ENCODE measurements around the gene MYOF. TPM values are rescaled to one million over a fixed set of nuclear protein-coding genes. Genes with fewer than 3 reads are reported as not detected.

Gene MYOF
- total RNA-seq, 4 donors from 2014 or later: 46.8 to 139 (median 90.2) TPM

GRCh38 chr10:93269281-93269680 is 212.9 kb downstream of the MYOF start:
- TF ChIP-seq, protein P1, sequence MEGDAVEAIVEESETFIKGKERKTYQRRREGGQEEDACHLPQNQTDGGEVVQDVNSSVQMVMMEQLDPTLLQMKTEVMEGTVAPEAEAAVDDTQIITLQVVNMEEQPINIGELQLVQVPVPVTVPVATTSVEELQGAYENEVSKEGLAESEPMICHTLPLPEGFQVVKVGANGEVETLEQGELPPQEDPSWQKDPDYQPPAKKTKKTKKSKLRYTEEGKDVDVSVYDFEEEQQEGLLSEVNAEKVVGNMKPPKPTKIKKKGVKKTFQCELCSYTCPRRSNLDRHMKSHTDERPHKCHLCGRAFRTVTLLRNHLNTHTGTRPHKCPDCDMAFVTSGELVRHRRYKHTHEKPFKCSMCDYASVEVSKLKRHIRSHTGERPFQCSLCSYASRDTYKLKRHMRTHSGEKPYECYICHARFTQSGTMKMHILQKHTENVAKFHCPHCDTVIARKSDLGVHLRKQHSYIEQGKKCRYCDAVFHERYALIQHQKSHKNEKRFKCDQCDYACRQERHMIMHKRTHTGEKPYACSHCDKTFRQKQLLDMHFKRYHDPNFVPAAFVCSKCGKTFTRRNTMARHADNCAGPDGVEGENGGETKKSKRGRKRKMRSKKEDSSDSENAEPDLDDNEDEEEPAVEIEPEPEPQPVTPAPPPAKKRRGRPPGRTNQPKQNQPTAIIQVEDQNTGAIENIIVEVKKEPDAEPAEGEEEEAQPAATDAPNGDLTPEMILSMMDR (IDR thresholded peaks at IDR 0.05; ENCODE audit: low read depth): no peak

GRCh38 chr10:93268021-93268420 is 214.1 kb downstream of the MYOF start:
- TF ChIP-seq, protein P1 (IDR thresholded peaks at IDR 0.05; ENCODE audit: low read depth): no peak

DNA sequence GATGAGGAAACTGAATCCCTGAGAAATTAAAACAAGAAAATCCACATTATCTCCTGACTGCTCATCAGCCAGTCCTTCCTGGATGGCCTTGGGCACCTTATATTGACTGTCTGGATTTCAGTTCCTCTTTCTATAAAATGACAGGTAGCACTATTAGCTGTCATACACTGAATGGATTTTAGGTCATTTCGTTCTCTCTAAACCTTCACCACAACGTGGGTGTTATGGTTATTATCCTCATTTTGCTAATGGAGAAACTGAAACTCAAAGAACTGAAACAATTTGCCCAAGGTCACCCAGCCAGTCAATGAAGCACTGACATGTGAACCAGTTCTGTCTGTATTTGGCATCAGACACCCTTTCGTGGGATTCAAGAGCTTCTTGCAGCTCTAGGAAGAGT is 214.6 kb downstream of the MYOF start:
- TF ChIP-seq, protein P1 (IDR thresholded peaks at IDR 0.05; ENCODE audit: low read depth): no peak

DNA sequence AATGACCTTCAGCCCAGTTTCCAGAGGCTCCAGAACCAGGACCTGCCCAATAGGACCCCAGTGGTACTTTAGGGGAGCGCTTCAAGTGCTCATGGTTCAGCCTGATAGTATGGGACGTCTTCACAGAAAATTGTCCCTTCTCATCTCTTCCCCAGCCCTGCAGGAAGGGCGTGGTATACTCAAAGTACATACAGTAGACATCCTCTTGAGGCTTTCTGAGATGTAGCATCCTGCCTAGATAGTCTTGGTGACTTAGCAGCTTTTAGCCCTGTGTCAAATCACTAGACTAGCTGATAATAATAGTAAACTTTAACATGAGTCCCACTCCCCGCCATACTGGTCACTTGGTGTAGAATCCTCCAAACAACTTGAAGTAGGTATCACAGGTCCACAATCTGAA is 215.3 kb downstream of the MYOF start:
- TF ChIP-seq, protein P1 (IDR thresholded peaks at IDR 0.05; ENCODE audit: low read depth): no peak

- TF ChIP-seq, protein P1 (IDR thresholded peaks at IDR 0.05; ENCODE audit: low read depth): no peak
These were observed 220.0 kb downstream of the MYOF start for GRCh38 chr10:93261961-93262610.

DNA sequence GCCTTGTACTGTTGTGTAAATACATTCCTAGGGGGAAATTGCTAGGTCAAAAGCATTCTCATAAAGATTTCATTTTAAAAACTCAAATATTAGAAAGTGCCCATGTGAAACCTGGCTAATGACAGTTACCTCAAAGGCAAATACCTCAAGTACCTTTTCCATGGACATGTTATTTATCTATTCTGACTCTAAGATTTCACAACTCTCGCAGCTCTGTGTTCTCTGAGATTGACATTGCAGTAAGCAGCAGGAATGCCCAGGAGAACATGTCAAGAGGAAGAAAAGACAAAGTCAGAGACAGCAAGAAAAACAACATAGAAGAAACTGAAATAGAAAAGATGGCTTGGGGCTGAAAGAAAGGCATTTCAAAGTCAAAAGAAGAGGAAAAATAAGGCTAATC is 221.0 kb downstream of the MYOF start:
- TF ChIP-seq, protein P1 (IDR thresholded peaks at IDR 0.05; ENCODE audit: low read depth): no peak

- TF ChIP-seq, protein P1 (IDR thresholded peaks at IDR 0.05; ENCODE audit: low read depth): no peak
These were observed 223.0 kb downstream of the MYOF start for GRCh38 chr10:93259126-93259525.

Small RNAs within 50 kb of the gene (small RNA-seq; reads per million reads assigned to genes)
- not detected for gene RNA5SP323

Other genes with a start within 250 kb of the MYOF start
- 1 to 10 TPM in 2 of 4 donors, under 1 TPM in 2; 0.19 to 4.2 (median 1.5) TPM for gene CEP55, start 14.3 kb upstream of the MYOF start, total RNA-seq
- gene FFAR4, start 84.3 kb upstream of the MYOF start, total RNA-seq: 1 to 10 TPM; 1.1 to 5.8 (median 1.7) TPM
- 1,000 to 10,000 TPM in 3 of 4 donors, 100 to 1,000 TPM in 1; 628 to 1,485 (median 1,176) TPM for gene RBP4, start 118.9 kb upstream of the MYOF start, total RNA-seq
- gene PDE6C, start 130.2 kb upstream of the MYOF start, total RNA-seq: not detected
- 10 to 100 TPM; 13.1 to 30.3 (median 21.4) TPM for gene FRA10AC1, start 220.3 kb upstream of the MYOF start, total RNA-seq

All from subcutaneous adipose tissue (tissue), 4 donors.